H9 (cell line): ENCODE results near the gene GTF2F2. TPM values are rescaled to one million over a fixed set of nuclear protein-coding genes. Genes with fewer than 3 reads are reported as not detected.
A peak's percentile ranks its signal among the peaks of the same experiment; 100 is the strongest.

Experiments
- DNase-seq: peaks from one replicate; pipeline ENCODE4 v3.0.0-alpha.2; 2017
- H2AFZ ChIP-seq: one replicate; pipeline ENCODE4 v1.6.1; 2013; ENCODE audit warnings: mild to moderate bottlenecking, low read length, control low read depth, moderate library complexity
- H2AK5ac ChIP-seq: 2 replicates; pipeline ENCODE4 v1.6.1; 2013; ENCODE audit warnings: low read length, control low read depth, mixed read lengths; ENCODE audit not compliant: insufficient read length
- H2BK120ac ChIP-seq: one replicate; pipeline ENCODE4 v1.6.1; 2013; ENCODE audit warnings: low read depth, mild to moderate bottlenecking, low read length, control low read depth, inconsistent platforms; ENCODE audit not compliant: poor library complexity, severe bottlenecking
- H2BK12ac ChIP-seq: 2 replicates; pipeline ENCODE4 v1.6.1; 2013; ENCODE audit warnings: low read length, control low read depth, mixed read lengths, low read depth; ENCODE audit not compliant: insufficient read length
- H2BK15ac ChIP-seq: 2 replicates; pipeline ENCODE4 v1.6.1; 2013; ENCODE audit warnings: low read depth, low read length, control low read depth
- H2BK20ac ChIP-seq: one replicate; pipeline ENCODE4 v1.6.1; 2013; ENCODE audit warnings: low read depth, mild to moderate bottlenecking, low read length, control low read depth, inconsistent platforms; ENCODE audit not compliant: poor library complexity, severe bottlenecking
- H2BK5ac ChIP-seq: 2 replicates; pipeline ENCODE4 v1.6.1; 2013; ENCODE audit warnings: low read length, control low read depth, mixed read lengths; ENCODE audit not compliant: insufficient read length
- H3K14ac ChIP-seq: 2 replicates; pipeline ENCODE4 v1.6.1; 2013; ENCODE audit warnings: low read length, control low read depth; ENCODE audit not compliant: insufficient read depth
- H3K18ac ChIP-seq: 2 replicates; pipeline ENCODE4 v1.6.1; 2013; ENCODE audit warnings: low read depth, mild to moderate bottlenecking, mixed read lengths, low read length, control low read depth; ENCODE audit not compliant: insufficient read length
- H3K23ac ChIP-seq: 2 replicates; pipeline ENCODE4 v1.6.1; 2013; ENCODE audit warnings: low read length, control low read depth, mixed read lengths, low read depth; ENCODE audit not compliant: insufficient read length
- H3K23me2 ChIP-seq: 2 replicates; pipeline ENCODE4 v1.6.1; 2013; ENCODE audit warnings: low read depth, mild to moderate bottlenecking, mixed read lengths, low read length, control low read depth; ENCODE audit not compliant: insufficient read length, poor library complexity, severe bottlenecking
- H3K27ac ChIP-seq: 2 replicates; pipeline ENCODE4 v1.5.1; 2013; ENCODE audit warnings: low read length, control low read depth, mixed read lengths, low read depth; ENCODE audit not compliant: insufficient read length
- H3K27me3 ChIP-seq: 2 replicates; pipeline ENCODE4 v1.6.1; 2013; ENCODE audit warnings: low read length, control low read depth, inconsistent platforms; ENCODE audit not compliant: insufficient read depth
- H3K4ac ChIP-seq: 2 replicates; pipeline ENCODE4 v1.6.1; 2013; ENCODE audit warnings: low read depth, mild to moderate bottlenecking, control low read depth, inconsistent platforms, low read length, moderate library complexity
- H3K4me1 ChIP-seq: 2 replicates; pipeline ENCODE4 v1.6.1; 2013; ENCODE audit warnings: low read length, control low read depth, inconsistent platforms; ENCODE audit not compliant: insufficient read depth
- H3K4me2 ChIP-seq: 2 replicates; pipeline ENCODE4 v1.6.1; 2013; ENCODE audit warnings: low read length, control low read depth, mixed read lengths; ENCODE audit not compliant: insufficient read length, insufficient read depth
- H3K56ac ChIP-seq: 2 replicates; pipeline ENCODE4 v1.6.1; 2013; ENCODE audit warnings: low read depth, mild to moderate bottlenecking, mixed read lengths, low read length, control low read depth; ENCODE audit not compliant: insufficient read length
- H3K79me1 ChIP-seq: 2 replicates; pipeline ENCODE4 v1.6.1; 2013; ENCODE audit warnings: low read depth, mild to moderate bottlenecking, moderate library complexity, low read length, control low read depth, inconsistent platforms; ENCODE audit not compliant: insufficient read depth, poor library complexity, severe bottlenecking
- H3K79me2 ChIP-seq: 2 replicates; pipeline ENCODE4 v1.6.1; 2013; ENCODE audit warnings: low read length, control low read depth, inconsistent platforms; ENCODE audit not compliant: insufficient read depth
- H3K9ac ChIP-seq: 2 replicates; pipeline ENCODE4 v1.6.1; 2013; ENCODE audit warnings: low read length, control low read depth, mixed read lengths; ENCODE audit not compliant: insufficient read length; ENCODE audit errors: extremely low read depth
- H3K9me3 ChIP-seq: one replicate; pipeline ENCODE4 v1.6.1; 2013; ENCODE audit warnings: low read depth, low read length, inconsistent platforms; ENCODE audit not compliant: control insufficient read depth
- H3T11ph ChIP-seq: one replicate; pipeline ENCODE4 v1.6.1; 2013; ENCODE audit warnings: mild to moderate bottlenecking, low read length, control low read depth, inconsistent platforms
- H4K20me1 ChIP-seq: one replicate; pipeline ENCODE4 v1.6.1; 2013; ENCODE audit not compliant: control insufficient read depth, insufficient read length, insufficient read depth
- H4K5ac ChIP-seq: 2 replicates; pipeline ENCODE4 v1.6.1; 2013; ENCODE audit warnings: low read depth, mild to moderate bottlenecking, mixed read lengths, low read length, control low read depth; ENCODE audit not compliant: insufficient read length
- H4K8ac ChIP-seq: replicated peaks from 2 replicates; pipeline ENCODE4 v1.6.1; 2013; ENCODE audit warnings: low read length, control low read depth, mixed read lengths, low read depth; ENCODE audit not compliant: insufficient read length
- H4K91ac ChIP-seq: 2 replicates; pipeline ENCODE4 v1.6.1; 2013; ENCODE audit warnings: low read depth, mild to moderate bottlenecking, moderate library complexity, mixed read lengths, low read length, control low read depth; ENCODE audit not compliant: insufficient read length
- H3K27ac Mint-ChIP-seq, 3 experiments: 2 replicates in 2 of 3; 3 replicates in 1 of 3; pipeline ENCODE4 v1.8.0; 2020 to 2021; ENCODE audit warnings: mixed read lengths in 3 of 3, mild to moderate bottlenecking in 1 of 3, moderate library complexity in 1 of 3
- H3K27me3 Mint-ChIP-seq: 2 replicates; pipeline ENCODE4 v1.8.0; 2021; ENCODE audit warnings: low read depth, mild to moderate bottlenecking, moderate library complexity, mixed read lengths
- H3K36me3 Mint-ChIP-seq, 3 experiments: 2 replicates in 2 of 3; 3 replicates in 1 of 3; pipeline ENCODE4 v1.8.0; 2020 to 2021; ENCODE audit warnings: low read depth in 3 of 3, mixed read lengths in 3 of 3; ENCODE audit not compliant: insufficient read depth in 1 of 3
- H3K4me1 Mint-ChIP-seq, 2 experiments: 2 replicates each; pipeline ENCODE4 v1.8.0; 2020; ENCODE audit warnings: mixed read lengths in 2 of 2
- H3K4me3 Mint-ChIP-seq, 2 experiments: 2 replicates in 1 of 2; 3 replicates in 1 of 2; pipeline ENCODE4 v1.8.0; 2020 to 2021; ENCODE audit warnings: mild to moderate bottlenecking in 2 of 2, mixed read lengths in 2 of 2, moderate library complexity in 1 of 2
- H3K9me3 Mint-ChIP-seq, 2 experiments: 2 replicates in 1 of 2; 3 replicates in 1 of 2; pipeline ENCODE4 v1.8.0; 2020; ENCODE audit warnings: mild to moderate bottlenecking in 2 of 2, mixed read lengths in 2 of 2, moderate library complexity in 1 of 2
- CTCF ChIP-seq: fragments of 200-600 bp; sonication (generic); conservative IDR thresholded peaks from 3 replicates; pipeline ENCODE4 v1.8.0; 2021; ENCODE audit warnings: antibody characterized with exemption, mild to moderate bottlenecking
- WGBS: extraction: QIAGEN DNeasy Blood & Tissue Kit; methylation state at CpG from one replicate; pipeline ENCODE4 v1.1.7; 2013; ENCODE audit warnings: missing lambda C conversion rate, low lambda C conversion rate, mixed read lengths; ENCODE audit not compliant: insufficient read length; ENCODE audit errors: extremely low coverage; 5-methylcytosine and 5-hydroxymethylcytosine counted together
- total RNA-seq: library from RNA; stranded (reverse); gene quantifications from 2 replicates; pipeline ENCODE4 v1.2.1, GENCODE V29; 2021

Gene GTF2F2
- total RNA-seq, 1 experiment from 2014 or later: 29.6 TPM

- H2BK5ac ChIP-seq: no peak overlapping the region
- no peaks in the 10 kb centered on the region for H4K20me1 ChIP-seq
- DNase-seq: no peak
- no peak overlapping the region for H2AK5ac ChIP-seq
- no peak overlapping the region for H4K8ac ChIP-seq
- H2AFZ ChIP-seq: no peak overlapping the region
- no peak overlapping the region for H3K4me2 ChIP-seq
- H3K4me1 Mint-ChIP-seq: peaks cover 9 to 10% of the 10 kb centered on the region in 2 experiments
- H3K9me3 ChIP-seq: no peaks in the 10 kb centered on the region
- H3K27ac ChIP-seq: no peak overlapping the region
- peaks cover 0 to 2% of the 10 kb centered on the region in 2 experiments; a peak in 1 of 5 replicates for H3K9me3 Mint-ChIP-seq
- no peaks in the 10 kb centered on the region for H3K27me3 Mint-ChIP-seq
- H2BK12ac ChIP-seq: no peak overlapping the region
- H3K14ac ChIP-seq: no peak overlapping the region
- H3K18ac ChIP-seq: no peak overlapping the region
- H3K56ac ChIP-seq: no peak overlapping the region
- H3K4ac ChIP-seq: no peak overlapping the region
- no peaks in the 10 kb centered on the region; the same call in 1 of the 2 replicates for H3K79me2 ChIP-seq
- H3K23me2 ChIP-seq: no peaks in the 10 kb centered on the region
- peaks cover 3% of the 10 kb centered on the region for H3K79me1 ChIP-seq
- no peak overlapping the region for H2BK120ac ChIP-seq
- H3K9ac ChIP-seq: no peak overlapping the region
- no peak for TF ChIP-seq CTCF
- peaks cover 0 to 4% (median 0%) of the 10 kb centered on the region in 3 experiments; a peak in 2 of 7 replicates for H3K36me3 Mint-ChIP-seq
- peak overlapping the region in 2 of 3 experiments; percentile 16 to 32; a peak in 2 of 7 replicates for H3K27ac Mint-ChIP-seq
- no peak overlapping the region for H4K91ac ChIP-seq
- no peak overlapping the region for H2BK15ac ChIP-seq
- H4K5ac ChIP-seq: no peak overlapping the region
- H3K4me3 Mint-ChIP-seq: no peak overlapping the region
- no peak overlapping the region for H3K23ac ChIP-seq
- no CpG with 5 or more reads among the region's 3 CpGs for WGBS
- no peaks in the 10 kb centered on the region for H3K27me3 ChIP-seq
- H2BK20ac ChIP-seq: no peak overlapping the region
- no peak overlapping the region for H3T11ph ChIP-seq
- H3K4me1 ChIP-seq: no peaks in the 10 kb centered on the region
These were observed 121.8 kb downstream of the GTF2F2 start for GRCh38 chr13:45242070-45242469.
